K562 (cell line): ENCODE data around the gene NACC1. TPM values are rescaled to one million over a fixed set of nuclear protein-coding genes. Genes with fewer than 3 reads are reported as not detected.

Source experiments
- CBX5 ChIP-seq: IDR thresholded peaks from 2 replicates; pipeline ENCODE4 v1.6.1; 2014; ENCODE audit warnings: low read depth, borderline replicate concordance
- CXXC5 ChIP-seq: fragments of 250-450 bp; sonication (Bioruptor Pico); IDR thresholded peaks from 2 replicates; pipeline ENCODE4 v1.8.0; 2022; ENCODE audit warnings: inconsistent platforms, mild to moderate bottlenecking, moderate library complexity
- E2F8 ChIP-seq: fragments of 450-650 bp; IDR thresholded peaks from 2 replicates; pipeline ENCODE4 v1.7.1; 2018; ENCODE audit warnings: mild to moderate bottlenecking, low read depth; ENCODE audit not compliant: partially characterized antibody
- HLTF ChIP-seq: fragments of 450-650 bp; IDR thresholded peaks from 2 replicates; pipeline ENCODE4 v1.6.1; 2016
- HNRNPK ChIP-seq: fragments of 200-400 bp; formaldehyde crosslinking; IDR thresholded peaks from one replicate; pipeline ENCODE4 v1.6.1; 2018; ENCODE audit warnings: mild to moderate bottlenecking, low read depth, low read length; ENCODE audit not compliant: poor library complexity, severe bottlenecking
- ILF3 ChIP-seq: fragments of 450-650 bp; IDR thresholded peaks from 2 replicates; pipeline ENCODE4 v1.6.1; 2018; ENCODE audit warnings: antibody characterized with exemption, mild to moderate bottlenecking, moderate library complexity, borderline replicate concordance
- KDM5B ChIP-seq: fragments of 200-600 bp; sonication (generic); IDR thresholded peaks from 2 replicates; pipeline ENCODE4 v1.6.1; 2012; ENCODE audit warnings: low read depth, mild to moderate bottlenecking, moderate library complexity, low read length, control low read depth, inconsistent platforms; ENCODE audit not compliant: insufficient replicate concordance
- MIER1 ChIP-seq: fragments of 450-650 bp; IDR thresholded peaks from 2 replicates; pipeline ENCODE4 v1.6.1; 2016; ENCODE audit warnings: antibody characterized with exemption, mild to moderate bottlenecking, low read depth
- NFYB ChIP-seq: IDR thresholded peaks from 2 replicates; pipeline ENCODE4 v1.6.1; 2011; ENCODE audit warnings: mild to moderate bottlenecking, moderate library complexity; ENCODE audit not compliant: insufficient read length; ENCODE audit errors: extremely low read depth
- PHF21A ChIP-seq: fragments of 450-650 bp; IDR thresholded peaks from 2 replicates; pipeline ENCODE4 v1.6.1; 2017; ENCODE audit warnings: low read depth, borderline replicate concordance
- POLR3G ChIP-seq: IDR thresholded peaks from 2 replicates; pipeline ENCODE4 v1.6.1; 2011; ENCODE audit not compliant: insufficient read length, insufficient replicate concordance; ENCODE audit errors: extremely low read depth
- PRDM10 ChIP-seq: fragments of 450-650 bp; IDR thresholded peaks from 2 replicates; pipeline ENCODE4 v1.6.1; 2018; ENCODE audit not compliant: partially characterized antibody
- RAD21 ChIP-seq, 2 experiments: fragments of 250-450 bp in 1 of 2; fragments of 450-650 bp in 1 of 2; sonication (Bioruptor Pico) in 1 of 2; formaldehyde crosslinking in 1 of 2; IDR thresholded peaks in 1 of 2; conservative IDR thresholded peaks in 1 of 2; 2 replicates each; pipeline versions ENCODE4 v1.4.0 to v1.8.0; 2020 to 2022; ENCODE audit warnings: mild to moderate bottlenecking in 2 of 2, moderate library complexity in 1 of 2
- RBM22 ChIP-seq: fragments of 200-400 bp; formaldehyde crosslinking; IDR thresholded peaks from 2 replicates; pipeline ENCODE4 v1.6.1; 2018; ENCODE audit warnings: low read length, low read depth; ENCODE audit not compliant: poor library complexity, severe bottlenecking
- SMAD3 ChIP-seq: fragments of 450-650 bp; formaldehyde crosslinking; conservative IDR thresholded peaks from 2 replicates; pipeline ENCODE4 v1.4.0; 2020; ENCODE audit warnings: mild to moderate bottlenecking
- SMC3 ChIP-seq: conservative IDR thresholded peaks from 2 replicates; pipeline ENCODE4 v1.6.1; 2011; ENCODE audit warnings: low read depth, low read length, improper control_type of control experiment; ENCODE audit not compliant: insufficient read depth
- ZNF586 ChIP-seq: fragments of 450-650 bp; formaldehyde crosslinking; conservative IDR thresholded peaks from 2 replicates; pipeline ENCODE4 v1.4.0; 2020; ENCODE audit warnings: mild to moderate bottlenecking, moderate library complexity
- ZNF766 ChIP-seq: fragments of 200-800 bp; sonication (Bioruptor generic); conservative IDR thresholded peaks from 2 replicates; pipeline ENCODE4 v1.6.1; 2016; ENCODE audit warnings: missing genetic modification characterization, missing compliant biosample characterization
- polyA plus RNA-seq, 8 experiments: library from polyadenylated mRNA; depleted of rRNA in 4 of 8; stranded (reverse) in 5 of 8; unstranded in 3 of 8; fragments of >200 nt; fragmentation: Nextera tagmentation in 2 of 8; fragmentation: Illumina TruSeq in 1 of 8; extraction: Ambion mirVana in 2 of 8; extraction: Trizol in 1 of 8; gene quantifications; 2 replicates each; pipeline versions ENCODE4 v1.2.1 to v1.2.3, GENCODE V29; 2011 to 2014; ENCODE audit warnings: inconsistent platforms in 1 of 8, missing spikeins in 1 of 8
- total RNA-seq, 7 experiments: library from RNA; depleted of rRNA in 6 of 7; stranded (reverse); fragments of >200 nt in 6 of 7; fragmentation: Illumina TruSeq in 2 of 7; extraction: Trizol in 2 of 7; gene quantifications; 2 replicates each; pipeline versions ENCODE4 v1.2.1 to v1.2.3, GENCODE V29; 2011 to 2021; ENCODE audit warnings: low replicate concordance in 1 of 7
- TF ChIP-seq, protein P1 (sequence below): fragments of 250-450 bp; sonication (Bioruptor Pico); IDR thresholded peaks from 2 replicates; pipeline ENCODE4 v1.8.0; 2021; ENCODE audit warnings: mild to moderate bottlenecking, moderate library complexity

NACC1 gene
- total and polyA plus RNA-seq, 9 of the 15 experiments (the other 6 are each of a cell fraction or from before 2014, with no cell fraction given) = 0.04 to 96.6 (median 25.8) TPM

GRCh38 chr19:13082192-13083007 is 35.7 kb upstream of the NACC1 start (continued):
- TF ChIP-seq, protein P1, sequence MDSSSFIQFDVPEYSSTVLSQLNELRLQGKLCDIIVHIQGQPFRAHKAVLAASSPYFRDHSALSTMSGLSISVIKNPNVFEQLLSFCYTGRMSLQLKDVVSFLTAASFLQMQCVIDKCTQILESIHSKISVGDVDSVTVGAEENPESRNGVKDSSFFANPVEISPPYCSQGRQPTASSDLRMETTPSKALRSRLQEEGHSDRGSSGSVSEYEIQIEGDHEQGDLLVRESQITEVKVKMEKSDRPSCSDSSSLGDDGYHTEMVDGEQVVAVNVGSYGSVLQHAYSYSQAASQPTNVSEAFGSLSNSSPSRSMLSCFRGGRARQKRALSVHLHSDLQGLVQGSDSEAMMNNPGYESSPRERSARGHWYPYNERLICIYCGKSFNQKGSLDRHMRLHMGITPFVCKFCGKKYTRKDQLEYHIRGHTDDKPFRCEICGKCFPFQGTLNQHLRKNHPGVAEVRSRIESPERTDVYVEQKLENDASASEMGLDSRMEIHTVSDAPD (CRISPR knock-in tag) = no peak
- TF ChIP-seq E2F8 (no peak), KDM5B (no peak), ZNF586 (CRISPR knock-in tag) (no peak), SMC3 (0 out of 2 replicates have a peak, but pooled peaks have one; percentile 44), NFYB (no peak), SMAD3 (CRISPR knock-in tag) (no peak), ZNF766 (CRISPR knock-in tag) (no peak), PHF21A (no peak), CBX5 (no peak), RAD21 (CRISPR knock-in tag; conservative IDR thresholded peaks at IDR 0.05 in 1 of 2, IDR thresholded peaks at IDR 0.05 in 1 of 2) (peak; percentile 27 to 71; a peak in 3 of 4 replicates), POLR3G (no peak), CXXC5 (no peak), ILF3 (no peak), HNRNPK (no peak), HLTF (no peak), RBM22 (no peak), MIER1 (no peak), PRDM10 (no peak)
